A549 treated with AZD9567 at 1 μM for 4 hours (cell line): Measurements from ENCODE around the gene B3GNT9. TPM values are rescaled to one million over a fixed set of nuclear protein-coding genes. Genes with fewer than 3 reads are reported as not detected.

ENCODE experiments used
- total RNA-seq: library from RNA; stranded (reverse); fragments of 200-300 nt; extraction: Qiagen RNA extraction; gene quantifications from 5 replicates; pipeline ENCODE4 v1.2.3, GENCODE V29; 2022; ENCODE audit not compliant: insufficient read depth

Gene B3GNT9, protein sequence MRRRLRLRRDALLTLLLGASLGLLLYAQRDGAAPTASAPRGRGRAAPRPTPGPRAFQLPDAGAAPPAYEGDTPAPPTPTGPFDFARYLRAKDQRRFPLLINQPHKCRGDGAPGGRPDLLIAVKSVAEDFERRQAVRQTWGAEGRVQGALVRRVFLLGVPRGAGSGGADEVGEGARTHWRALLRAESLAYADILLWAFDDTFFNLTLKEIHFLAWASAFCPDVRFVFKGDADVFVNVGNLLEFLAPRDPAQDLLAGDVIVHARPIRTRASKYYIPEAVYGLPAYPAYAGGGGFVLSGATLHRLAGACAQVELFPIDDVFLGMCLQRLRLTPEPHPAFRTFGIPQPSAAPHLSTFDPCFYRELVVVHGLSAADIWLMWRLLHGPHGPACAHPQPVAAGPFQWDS
- total RNA-seq, result 7.3 to 8.6 TPM (median 8.4 TPM) in 5 replicates

GRCh38 chr16:67150833-67151396, at the start of gene B3GNT9:
Gene B3GNT9, minus strand, starts transcription at chr16:67150998. Its CDS starts 513 bp downstream, at chr16:67150485.

DNA sequence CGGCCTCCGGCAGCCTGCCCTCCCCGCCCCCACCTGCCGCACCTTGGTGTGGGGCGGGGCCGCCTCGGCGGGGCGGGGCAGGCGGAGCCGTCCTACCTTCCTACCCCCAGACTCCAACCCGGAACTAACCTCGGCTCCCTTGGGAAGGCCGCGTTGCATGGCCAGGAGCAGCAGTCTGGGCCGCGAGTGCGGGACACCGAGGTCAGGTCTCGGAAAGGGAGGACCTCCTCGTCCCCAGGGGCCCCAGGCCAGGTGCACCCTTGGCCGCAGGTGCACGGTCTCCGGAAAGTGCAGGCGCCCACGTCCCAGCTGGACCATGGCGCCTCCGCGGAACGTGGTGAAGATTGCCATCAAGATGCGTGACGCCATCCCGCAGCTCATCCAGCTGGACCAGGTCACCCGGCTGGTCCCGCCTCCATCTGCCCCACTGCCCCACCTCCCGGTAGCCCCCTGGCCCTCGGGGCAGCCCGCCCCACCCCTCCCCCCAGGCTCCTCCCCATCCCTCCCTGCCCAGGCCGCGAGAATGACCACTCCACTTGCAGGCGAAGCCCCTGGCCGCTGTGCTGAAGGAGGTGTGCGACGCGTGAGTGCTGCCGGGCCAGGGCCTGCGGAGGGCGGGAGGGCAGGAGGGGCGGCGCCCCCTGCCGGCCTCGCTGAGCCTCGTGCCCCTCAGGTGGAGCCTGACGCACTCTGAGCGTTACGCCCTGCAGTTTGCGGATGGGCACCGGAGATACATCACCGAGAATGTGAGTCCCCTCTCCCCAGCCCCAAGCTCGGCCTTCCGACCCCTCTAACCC, 48.4 kb upstream of the B3GNT9 start, which contains the start of gene ELMO3:
ELMO3 (plus strand) TSS at position 121 of the 797 bp plus-strand sequence; CDS start at position 317, 196 bp downstream.

GRCh38 chr16:67191995-67192681, 41.3 kb upstream of the B3GNT9 start, which contains the start of gene E2F4:
Gene E2F4, plus strand, starts transcription at chr16:67192155. Its CDS starts 73 bp downstream, at chr16:67192228.

GRCh38 chr16:67190041-67190440, 39.2 kb upstream of the B3GNT9 start, which contains the start of gene EXOC3L1:
Gene EXOC3L1, minus strand, starts transcription at chr16:67190136. Its CDS starts 460 bp downstream, at chr16:67189676.

DNA sequence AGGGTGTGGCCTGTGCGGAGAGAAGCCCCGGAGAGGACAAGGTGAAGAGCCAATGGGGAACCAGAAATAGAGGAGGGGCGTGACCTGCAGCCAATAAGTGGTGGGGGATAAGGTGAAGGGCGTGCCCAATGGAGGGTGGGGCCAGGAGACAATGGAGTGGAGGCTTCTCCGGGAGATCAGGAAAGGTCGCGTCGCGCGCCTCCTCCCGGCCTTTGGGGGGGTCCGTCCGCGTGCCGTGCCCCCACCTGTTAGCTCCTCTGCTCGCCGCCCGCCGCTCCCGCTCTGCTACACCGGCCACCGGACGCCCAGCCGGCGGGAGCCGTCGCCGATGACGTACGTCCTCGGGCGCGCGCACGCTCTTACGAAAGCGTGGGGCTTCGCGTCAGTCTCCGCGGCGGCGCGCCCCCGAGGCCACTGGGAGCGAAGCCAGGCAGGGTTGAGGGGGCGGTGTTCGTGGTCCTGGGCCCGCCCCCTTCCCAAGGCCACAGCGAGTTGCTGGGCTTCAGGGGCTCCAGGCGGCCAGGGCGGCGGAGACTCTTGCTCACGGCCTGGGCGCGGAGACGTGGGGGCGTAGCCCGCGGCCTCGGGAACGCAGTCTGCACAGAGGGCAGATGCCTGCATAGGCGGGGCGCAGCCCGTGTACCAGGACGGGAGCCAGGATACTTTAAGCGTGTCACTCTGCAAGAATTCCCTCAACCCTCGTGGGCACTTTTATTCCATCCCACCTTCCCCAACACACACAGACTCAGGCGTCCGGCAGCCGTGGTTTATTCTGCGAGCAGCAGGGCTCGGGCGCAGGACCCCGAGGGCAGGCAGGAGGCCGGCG, 33.0 kb upstream of the B3GNT9 start, which contains the start of gene MATCAP1:
MATCAP1 (minus strand) TSS at position 337 of the 826 bp plus-strand sequence. CDS start 3,353 bp downstream, outside the sequence.

GRCh38 chr16:67170168-67170948, 19.6 kb upstream of the B3GNT9 start, which contains the start of gene NOL3:
Gene NOL3, plus strand, starts transcription at chr16:67170538.

DNA sequence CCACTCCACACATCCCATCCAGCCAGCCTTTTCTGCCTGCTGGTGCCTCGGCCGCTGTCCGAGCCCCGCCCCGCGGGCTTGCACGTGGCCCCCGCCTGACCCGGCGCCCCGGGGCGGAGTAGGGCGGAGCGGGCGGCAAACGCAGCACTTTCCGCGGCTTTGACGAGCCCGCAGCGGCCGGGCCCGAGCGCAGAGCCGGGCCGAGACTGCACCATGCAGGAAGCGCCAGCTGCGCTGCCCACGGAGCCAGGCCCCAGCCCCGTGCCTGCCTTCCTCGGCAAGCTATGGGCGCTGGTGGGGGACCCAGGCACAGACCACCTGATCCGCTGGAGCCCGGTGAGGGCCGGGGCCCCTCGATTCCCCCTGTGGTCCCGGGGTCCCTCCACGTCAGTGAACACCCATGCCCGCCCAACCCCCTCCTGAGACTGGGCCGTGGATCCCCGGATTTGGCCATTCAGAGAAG, 13.8 kb upstream of the B3GNT9 start, which contains the start of gene HSF4:
HSF4 (plus strand) TSS at position 147 of the 463 bp plus-strand sequence; CDS start at position 214, 67 bp downstream.

DNA sequence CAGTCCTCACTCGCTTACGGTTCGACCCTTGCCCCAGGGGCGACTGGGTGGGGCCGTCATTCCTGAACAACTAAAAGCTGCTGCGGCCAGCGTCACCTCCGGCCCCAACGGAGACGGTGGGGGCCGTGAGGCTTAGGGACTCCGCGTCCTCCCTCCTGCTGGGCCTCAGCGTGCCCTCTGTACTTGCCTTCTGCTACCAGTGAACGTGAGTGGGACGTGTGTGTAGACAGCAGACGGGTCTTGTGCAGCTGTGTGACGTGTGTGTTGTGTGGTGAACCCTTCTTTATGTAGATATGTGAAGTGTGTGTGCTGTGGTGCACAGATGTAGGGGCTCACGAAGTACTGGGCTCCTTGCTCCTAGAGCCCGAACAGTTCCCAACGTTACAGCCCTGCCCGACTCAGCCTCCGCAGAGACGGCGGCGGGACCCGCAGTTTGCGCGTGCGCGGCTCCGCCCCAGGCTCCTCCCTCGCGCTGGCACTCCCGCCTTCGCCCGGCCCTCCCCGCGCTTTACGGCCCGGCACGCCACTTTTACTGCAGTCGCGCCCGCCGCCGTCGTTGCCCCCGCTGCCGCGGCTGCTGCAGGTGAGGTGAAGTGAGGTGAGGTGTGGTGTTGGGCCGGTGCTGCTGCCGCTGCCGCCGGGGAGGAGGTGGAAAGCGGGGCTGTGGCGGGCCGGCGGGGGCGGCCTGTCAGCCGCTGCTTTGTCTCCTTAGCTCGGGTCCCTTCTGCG, 41.2 kb downstream of the B3GNT9 start, which contains the start of gene PHAF1:
PHAF1 (plus strand) TSS at position 535 of the 729 bp plus-strand sequence. CDS start 235 bp downstream, outside the sequence.

Other genes starting within 250 kb of the B3GNT9 start
- 2.0 to 3.6 TPM (median 2.7 TPM) in 5 replicates for gene CDH16, start 232.1 kb downstream of the B3GNT9 start, total RNA-seq
- gene RRAD, start 225.5 kb downstream of the B3GNT9 start, total RNA-seq, result 24.5 to 42.4 TPM (median 33.2 TPM) in 5 replicates
- 127 to 188 TPM (median 178 TPM) in 5 replicates for gene CIAO2B, start 216.6 kb downstream of the B3GNT9 start, total RNA-seq
- 26.8 to 32.6 TPM (median 31.1 TPM) in 5 replicates for gene CES2, start 215.5 kb downstream of the B3GNT9 start, total RNA-seq
- gene CES3, start 189.7 kb downstream of the B3GNT9 start, total RNA-seq, result 2.1 to 6.9 TPM (median 2.2 TPM) in 5 replicates
- gene CES4A, start 162.4 kb downstream of the B3GNT9 start, total RNA-seq, result 2.1 to 3.2 TPM (median 2.9 TPM) in 5 replicates
- 48.0 to 74.9 TPM (median 52.6 TPM) in 5 replicates for gene CBFB, start 121.8 kb downstream of the B3GNT9 start, total RNA-seq
- gene PHAF1, start 41.1 kb downstream of the B3GNT9 start, total RNA-seq, result 25.7 to 34.0 TPM (median 26.3 TPM) in 5 replicates
- 12.6 to 23.6 TPM (median 22.4 TPM) in 5 replicates for gene TRADD, start 8.9 kb upstream of the B3GNT9 start, total RNA-seq
- gene FBXL8, start 9.0 kb upstream of the B3GNT9 start, total RNA-seq, result 4.9 to 12.1 TPM (median 8.9 TPM) in 5 replicates
- gene HSF4, start 13.7 kb upstream of the B3GNT9 start, total RNA-seq, result 5.9 to 18.4 TPM (median 16.4 TPM) in 5 replicates
- gene NOL3, start 19.5 kb upstream of the B3GNT9 start, total RNA-seq, result 43.9 to 83.6 TPM (median 80.7 TPM) in 5 replicates
- gene MATCAP1, start 33.0 kb upstream of the B3GNT9 start, total RNA-seq, result 5.3 to 8.6 TPM (median 6.8 TPM) in 5 replicates
- gene EXOC3L1, start 39.1 kb upstream of the B3GNT9 start, total RNA-seq, result 0.07 to 0.15 TPM (median 0.12 TPM) in 4 of 5 replicates, not detected in the other
- 102 to 121 TPM (median 104 TPM) in 5 replicates for gene E2F4, start 41.2 kb upstream of the B3GNT9 start, total RNA-seq
- 1.6 to 1.7 TPM (median 1.7 TPM) in 4 of 5 replicates, not detected in the other for gene ELMO3, start 48.1 kb upstream of the B3GNT9 start, total RNA-seq
- gene TMEM208, start 76.1 kb upstream of the B3GNT9 start, total RNA-seq, result 87.8 to 101 TPM (median 94.4 TPM) in 5 replicates
- gene FHOD1, start 96.5 kb upstream of the B3GNT9 start, total RNA-seq, result 31.6 to 55.6 TPM (median 50.4 TPM) in 5 replicates
- 0.41 to 2.0 TPM (median 1.5 TPM) in 5 replicates for gene SLC9A5, start 98.0 kb upstream of the B3GNT9 start, total RNA-seq
- gene PLEKHG4, start 128.5 kb upstream of the B3GNT9 start, total RNA-seq, result 10.3 to 13.6 TPM (median 13.0 TPM) in 5 replicates
- 0.11 to 0.85 TPM (median 0.27 TPM) in 4 of 5 replicates, not detected in the other for gene KCTD19, start 175.7 kb upstream of the B3GNT9 start, total RNA-seq
- gene LRRC36, start 175.8 kb upstream of the B3GNT9 start, total RNA-seq, result 0.13 to 0.29 TPM (median 0.15 TPM) in 3 of 5 replicates, not detected in the others
- 2.1 to 13.9 TPM (median 13.1 TPM) in 5 replicates for gene TPPP3, start 242.5 kb upstream of the B3GNT9 start, total RNA-seq